ENCODE data around the gene ZNF771.

The ZNF771 gene

DNA sequence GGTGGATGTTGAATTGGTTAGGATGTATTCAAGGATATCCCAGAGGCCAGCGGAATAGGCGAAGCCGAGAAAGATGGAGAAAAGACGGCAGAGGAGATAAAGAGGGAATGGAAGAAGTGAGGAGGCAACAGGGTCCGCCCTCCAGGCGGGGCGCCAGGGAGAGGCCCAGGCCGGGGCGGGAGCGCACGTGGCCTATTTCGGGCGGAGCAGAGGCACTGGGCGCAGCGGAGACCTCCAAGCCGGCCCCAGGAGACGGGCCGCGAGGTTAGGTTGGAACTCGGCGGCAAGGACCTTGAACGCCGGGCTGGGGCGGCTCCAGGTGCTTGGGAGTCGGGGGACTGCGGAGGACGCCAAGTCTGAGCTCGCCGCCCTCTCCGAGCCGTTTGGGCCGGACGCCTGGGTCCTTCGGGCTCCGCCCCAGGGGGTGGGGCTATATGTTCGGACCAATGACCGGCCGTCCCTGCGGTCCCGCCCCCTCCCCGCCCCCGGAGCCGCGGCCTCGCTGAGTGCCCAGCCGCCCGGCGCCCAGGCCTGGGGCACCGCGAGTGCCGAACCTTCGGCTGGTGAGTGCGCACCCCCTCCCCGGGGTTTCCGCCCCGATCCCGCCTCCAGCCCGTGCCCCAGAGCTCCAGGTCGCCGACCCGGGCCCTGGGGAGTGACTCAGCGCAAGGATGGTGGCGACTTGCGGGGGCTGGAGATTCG lies at the start of gene ZNF771:
ZNF771 (plus strand) TSS at position 505 of the 702 bp plus-strand sequence. CDS start 448 bp downstream, outside the sequence.
- DNase-seq: peak; percentile 96

DNA sequence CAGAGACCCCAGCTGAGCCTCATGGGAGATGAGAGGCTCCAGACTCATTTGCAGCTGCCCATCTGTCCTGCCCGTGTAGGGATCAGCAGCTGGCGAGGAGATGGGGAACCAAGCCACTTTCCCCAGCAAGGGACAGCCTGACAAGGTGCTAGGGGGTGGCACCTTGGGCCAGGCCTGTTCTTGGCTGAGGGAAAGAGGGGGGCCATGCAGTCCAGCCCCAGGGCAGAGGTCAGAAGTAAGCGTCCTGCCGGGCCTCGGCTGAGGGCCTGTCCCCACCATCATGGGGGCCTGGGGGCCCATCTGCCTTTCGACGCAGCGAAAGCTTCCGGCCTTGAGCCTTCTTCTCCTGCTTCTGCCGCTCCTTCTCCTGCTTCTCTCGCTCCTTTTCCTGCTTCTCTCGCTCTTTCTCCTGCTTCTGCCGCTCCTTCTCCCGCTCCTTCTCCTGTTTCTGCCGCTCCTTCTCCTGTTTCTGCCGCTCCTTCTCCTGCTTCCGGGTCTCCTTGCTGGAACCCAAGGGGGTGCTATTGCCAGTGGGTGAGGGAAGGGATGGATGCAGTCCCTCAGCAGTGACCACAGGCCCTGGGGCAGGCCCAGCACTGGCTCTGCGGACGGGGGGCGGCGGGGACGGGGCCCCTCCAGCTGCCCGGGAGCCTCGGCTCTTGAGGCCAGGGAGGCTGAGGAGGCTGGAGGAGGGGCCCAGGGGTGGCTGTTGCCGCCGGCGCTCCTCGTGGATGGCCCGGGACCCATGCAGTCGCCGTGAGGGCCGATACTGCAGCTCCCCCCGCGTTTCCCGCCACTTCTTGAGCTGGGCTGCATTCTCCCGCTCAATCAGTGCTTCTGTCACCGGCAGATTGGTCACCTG lies 49.5 kb upstream of the ZNF771 start:
- DNase-seq: no peak

DNA sequence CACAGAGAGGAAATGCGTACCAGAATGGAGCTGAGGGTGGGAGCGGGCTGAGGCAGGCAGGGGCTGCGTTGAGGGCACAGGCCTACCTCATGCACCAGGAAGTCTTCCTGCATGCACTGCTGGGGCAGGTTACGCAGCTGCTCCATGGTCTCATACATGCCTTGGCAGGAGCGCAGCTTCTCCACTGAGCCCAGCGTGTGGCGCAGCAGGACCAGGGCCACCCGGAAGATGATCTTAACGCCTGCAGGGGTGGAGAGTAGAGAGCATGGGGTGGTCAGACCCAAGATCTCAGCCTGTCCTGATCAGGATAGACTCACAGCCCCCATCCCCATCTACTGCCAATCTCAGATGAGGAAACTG lies 48.8 kb upstream of the ZNF771 start:
- DNase-seq: no peak

DNA sequence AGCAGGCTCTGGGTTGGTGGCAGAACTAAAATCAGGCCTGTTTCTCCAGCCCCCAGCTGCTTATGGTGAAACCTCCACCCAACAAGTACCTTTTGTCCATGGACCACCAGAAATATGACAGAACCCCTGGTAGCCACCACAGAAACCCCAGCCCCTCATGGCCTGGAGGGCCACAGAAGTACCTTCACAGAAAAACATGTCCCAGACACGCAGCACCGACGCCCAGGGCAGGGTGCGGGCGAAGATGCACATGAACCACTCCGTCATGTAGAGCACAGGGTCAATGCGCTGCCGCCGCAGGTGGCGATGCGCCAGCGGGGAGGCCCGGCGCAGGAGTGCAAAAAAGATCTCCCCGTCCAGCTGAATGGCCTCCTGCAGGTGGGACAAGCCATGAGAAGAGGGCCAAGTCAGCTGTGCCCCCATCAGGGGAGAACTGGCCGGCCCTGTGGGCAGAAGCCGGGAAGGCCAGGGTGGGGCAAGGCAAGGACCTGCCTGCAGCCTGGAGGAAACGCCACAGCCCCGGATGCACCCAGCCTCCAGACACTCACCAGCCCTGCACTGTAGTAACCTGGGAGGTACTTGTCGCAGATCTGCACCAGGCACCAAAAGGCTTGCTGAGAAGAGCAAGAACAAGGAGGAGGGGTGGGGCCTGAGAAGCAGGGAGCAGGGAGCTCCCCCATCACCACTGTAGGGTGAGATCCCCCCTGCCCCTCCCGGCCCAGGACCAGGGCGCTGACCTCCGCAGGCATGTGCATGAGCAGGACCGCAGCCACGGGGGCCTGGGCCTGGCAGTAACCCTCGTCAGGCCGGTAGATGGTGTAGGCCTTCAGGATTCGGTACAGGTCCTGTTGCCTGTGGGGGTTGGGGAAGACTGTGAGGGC lies 48.2 kb upstream of the ZNF771 start:
- DNase-seq: no peak

DNA sequence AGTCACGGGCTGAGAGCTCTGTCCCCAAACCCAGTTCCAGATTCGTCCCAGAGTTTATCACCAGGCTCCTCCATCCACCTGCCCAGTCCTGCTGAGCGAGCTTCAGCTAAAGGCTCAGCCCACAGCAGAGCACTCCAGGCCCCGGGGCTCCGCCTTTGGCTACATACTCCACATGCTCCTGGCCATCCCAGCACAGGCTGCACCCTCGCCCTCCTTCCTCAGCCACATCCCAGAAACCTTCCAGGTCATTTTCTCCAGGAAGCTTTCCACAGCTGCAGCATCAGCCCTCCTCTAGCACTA lies 47.6 kb upstream of the ZNF771 start:
- DNase-seq: no peak

DNA sequence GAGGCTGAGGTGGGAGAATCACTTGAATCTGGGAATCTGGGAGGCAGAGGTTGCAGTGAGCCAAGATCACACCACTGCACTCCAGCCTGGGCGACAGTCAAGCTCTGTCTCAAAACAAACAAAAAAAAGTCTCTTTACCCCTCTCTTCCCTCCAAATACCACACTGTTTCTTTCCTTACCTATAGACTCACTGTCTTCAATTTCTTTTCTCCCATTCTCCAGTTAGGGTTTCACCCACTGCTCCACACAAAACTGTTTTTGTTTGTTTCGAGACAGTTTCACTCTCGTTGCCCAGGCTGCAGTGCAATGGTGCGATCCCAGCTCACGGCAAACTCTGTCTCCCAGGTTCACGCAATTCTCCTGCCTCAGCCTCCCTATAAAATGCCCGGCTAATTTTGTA lies 46.2 kb upstream of the ZNF771 start:
- no peak for DNase-seq

DNA sequence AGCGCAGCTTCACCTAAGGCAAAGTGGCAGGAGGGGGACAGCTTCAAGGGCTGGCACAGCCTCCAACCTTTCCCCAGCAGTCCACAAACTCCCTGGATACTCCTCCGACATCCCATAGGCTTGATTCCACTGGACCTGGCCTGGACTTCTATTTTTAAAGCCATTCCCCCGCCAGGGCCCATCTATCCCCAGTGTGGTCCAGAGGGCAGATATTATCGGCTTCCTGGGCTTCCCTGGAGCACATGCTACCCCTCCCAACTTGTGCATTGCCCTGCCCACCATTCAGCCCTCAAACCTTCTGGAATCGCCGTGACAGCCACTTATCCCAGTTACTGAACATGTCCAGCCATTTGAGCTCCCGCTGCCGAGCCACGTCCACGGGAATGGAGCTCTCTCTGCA lies 42.2 kb upstream of the ZNF771 start:
- DNase-seq: no peak

DNA sequence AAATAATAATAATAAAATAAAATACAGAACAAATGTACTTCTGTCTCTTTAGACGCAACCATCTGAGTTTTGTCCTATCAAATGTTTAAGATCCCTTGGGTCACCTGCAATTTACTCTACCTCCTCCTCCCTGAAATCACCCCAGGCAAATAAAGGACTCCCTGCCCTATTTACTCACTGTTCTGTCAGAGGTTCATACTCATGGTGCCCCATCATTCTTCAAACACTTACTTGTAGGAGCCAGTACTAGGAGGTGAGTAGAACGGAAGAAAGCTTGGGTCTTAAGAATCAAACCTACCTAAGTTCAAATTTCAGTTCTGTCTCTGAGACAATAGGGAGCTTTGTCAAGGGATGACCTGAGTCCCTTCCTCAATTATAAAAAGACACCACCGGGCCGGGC lies 40.9 kb upstream of the ZNF771 start:
- no peak for DNase-seq

DNA sequence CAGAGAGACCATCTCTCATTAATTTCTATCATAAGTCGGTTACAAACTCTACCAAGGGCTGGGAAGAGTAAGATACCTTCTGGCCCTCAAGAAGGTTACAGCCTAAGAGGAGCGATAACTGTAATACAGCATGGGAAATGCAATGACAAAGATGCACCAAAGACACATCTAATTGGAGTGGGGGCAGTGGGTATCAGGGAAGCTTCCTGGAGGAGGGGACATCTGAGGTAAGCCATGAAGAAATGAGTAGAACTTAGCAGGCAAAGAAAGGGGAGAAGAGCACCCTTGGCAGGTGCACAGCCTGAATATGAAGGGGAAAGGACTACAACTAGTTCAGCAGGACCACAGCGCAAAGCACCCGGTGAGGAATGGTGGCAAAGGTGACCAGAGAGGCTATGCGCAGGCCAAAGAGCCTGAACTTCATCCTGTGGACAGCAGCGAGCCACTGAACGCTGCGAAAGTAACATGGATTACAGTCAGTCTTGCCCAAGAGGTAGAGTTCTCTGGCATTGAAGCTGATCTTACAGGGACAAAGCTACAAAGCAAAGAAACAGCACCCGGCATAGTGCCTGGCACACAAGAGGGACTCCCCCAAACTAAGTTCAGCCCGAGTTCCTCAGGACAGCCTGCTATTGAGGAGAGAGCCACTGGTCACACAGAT lies 39.9 kb upstream of the ZNF771 start:
- no peak for DNase-seq

DNA sequence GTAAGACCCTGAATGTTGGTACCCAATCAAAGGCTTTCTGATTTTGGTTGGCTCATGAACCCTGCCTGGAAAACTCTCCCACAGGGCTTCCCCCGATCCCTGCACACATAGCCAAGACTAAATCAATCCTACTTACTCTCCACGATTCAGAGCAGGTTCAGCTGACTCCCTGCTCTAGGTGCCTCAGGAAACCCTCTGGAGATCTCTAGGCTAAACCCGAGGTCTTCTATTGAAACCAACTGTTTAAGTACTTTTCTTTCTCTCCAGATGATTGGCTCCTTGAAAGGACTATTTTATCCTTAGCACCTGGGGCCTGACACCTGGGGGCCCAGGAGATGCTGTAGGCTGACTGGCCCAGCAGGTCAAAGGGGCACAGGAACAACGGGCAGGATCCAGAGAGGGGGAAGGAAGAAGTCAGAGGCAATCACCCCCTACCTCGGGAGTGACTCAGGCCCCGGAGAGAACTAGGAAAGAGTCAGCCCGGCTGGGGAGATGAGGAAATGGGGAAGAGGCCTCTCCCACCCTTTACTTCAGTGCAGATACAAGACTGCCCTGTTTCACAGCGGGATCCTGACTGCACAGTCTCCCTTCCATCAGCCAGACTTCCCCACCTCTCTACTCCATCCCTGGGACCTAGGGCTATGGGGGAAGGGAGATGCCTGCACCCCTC lies 39.1 kb upstream of the ZNF771 start:
- DNase-seq: peak; percentile 41

DNA sequence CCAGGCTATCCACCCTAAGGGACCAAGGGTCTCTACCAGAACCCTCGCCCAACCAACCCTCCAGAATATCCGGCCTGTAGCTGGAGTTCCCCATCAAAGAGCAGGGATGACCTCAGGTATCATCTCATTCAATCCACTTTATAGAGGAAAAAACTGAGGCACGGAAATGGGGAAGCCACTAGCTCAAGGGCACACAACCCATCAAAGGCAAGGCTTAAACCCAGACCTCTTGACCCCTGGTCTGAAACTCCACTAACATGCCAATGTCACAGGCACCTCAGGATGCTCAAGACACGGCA lies 38.7 kb upstream of the ZNF771 start:
- no peak for DNase-seq

DNA sequence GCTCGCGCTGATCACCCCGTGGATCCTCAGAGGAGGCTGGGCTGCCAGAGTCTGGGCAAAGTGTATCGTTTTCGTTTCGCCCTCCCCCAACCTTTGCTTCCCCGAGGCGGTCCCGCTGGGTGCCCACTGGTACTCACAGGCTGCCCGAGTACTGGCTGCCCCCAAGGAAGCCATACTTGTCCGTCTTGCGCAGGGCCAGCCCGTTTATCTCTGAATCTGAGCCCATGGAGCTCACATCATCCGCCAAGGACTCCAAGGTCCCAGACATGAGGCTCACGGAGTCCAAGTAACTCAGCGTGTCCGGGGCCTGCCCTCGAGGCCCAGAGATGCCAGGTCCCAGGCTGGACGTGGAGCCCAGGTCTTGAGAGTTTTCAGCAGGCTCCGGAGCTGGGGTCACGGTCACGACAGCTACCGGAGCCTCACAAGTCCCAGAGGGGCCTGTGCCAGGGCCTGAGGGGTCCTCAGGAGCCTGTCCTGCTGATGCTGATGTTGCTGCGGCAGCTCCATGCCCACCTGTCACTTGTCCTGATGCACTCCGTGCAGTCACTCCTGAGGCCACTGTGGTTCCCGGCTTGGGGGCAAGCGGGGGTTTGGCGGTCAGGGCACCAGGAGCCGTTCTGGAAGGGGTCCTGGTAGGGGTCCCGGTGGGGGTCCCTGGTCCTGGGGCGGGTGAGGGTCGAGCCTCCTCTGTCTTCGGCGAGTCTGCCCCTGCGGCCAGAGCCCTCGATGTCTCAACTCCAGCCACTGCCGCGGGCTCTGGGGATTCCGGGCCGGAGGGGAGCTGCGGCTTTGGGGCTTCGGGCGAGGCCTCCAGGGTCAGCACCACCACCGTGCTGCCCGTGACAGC lies 38.1 kb upstream of the ZNF771 start:
- peak; percentile 35 for DNase-seq

DNA sequence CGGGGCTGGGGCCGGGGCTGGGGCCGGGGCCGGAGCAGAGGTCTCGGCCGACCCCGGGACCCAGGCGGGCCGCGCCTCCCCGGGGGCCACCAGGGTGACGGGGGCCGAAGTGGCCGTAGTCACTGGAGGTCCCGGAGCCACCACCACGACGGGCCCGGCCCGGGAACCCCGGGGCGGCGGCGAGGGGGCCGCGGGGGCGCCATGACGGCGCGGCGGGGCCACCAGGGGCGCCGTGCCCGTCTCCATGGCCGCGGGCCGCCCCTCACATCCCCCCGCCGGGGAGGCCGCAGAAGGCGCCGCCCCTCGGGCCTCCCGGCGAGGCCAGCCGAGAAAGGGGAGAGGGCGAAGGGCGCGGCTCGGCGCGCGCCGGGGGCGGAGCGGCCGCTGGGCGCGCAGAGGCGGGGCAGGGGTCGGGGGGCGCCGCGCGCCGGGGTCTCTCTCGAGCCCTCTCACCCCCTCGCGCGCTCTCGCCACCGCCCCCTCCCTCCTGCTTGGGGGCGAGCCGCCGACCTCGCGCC lies 37.4 kb upstream of the ZNF771 start:
- DNase-seq: no peak

DNA sequence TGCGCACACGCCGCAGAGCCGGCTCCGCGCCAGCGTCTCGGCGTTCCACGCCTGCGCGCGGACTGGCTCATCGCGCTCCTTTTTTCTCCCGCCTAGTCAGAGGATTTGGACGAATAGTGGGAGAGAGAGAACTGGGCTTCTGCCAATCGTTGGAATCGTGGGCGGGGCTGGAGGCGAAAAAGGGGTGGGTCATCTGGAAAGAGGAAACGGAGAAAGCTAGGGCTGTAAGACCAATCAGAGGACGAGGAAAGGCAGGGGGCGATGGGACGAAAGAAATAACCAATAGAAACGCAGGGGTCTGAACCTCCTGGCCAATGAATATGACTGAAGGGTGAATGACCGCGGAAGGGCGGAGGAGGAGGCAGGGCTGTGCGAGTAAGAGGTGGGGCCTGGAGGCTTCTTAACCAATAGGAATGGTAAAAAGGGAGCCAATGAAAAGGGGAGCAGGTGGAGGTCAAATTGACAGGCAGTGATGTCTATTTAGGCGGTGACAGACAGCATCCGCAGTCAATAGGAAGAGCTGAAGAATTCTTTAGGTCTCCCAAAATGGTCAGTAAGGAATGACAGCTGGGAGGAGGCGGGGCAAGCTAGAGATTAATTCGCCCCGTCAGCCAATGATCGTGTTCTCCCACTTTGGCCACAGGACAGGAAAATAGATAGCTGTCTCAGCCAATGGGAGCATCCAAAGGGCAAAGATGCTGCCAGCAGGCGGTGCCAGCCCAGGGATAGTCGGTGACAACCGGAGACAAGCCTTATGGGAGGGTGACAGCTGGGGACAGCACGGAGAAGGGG lies 36.8 kb upstream of the ZNF771 start, which contains the start of gene TBC1D10B:
TBC1D10B (minus strand) TSS at position 39 of the 792 bp plus-strand sequence. CDS start 311 bp downstream, outside the sequence.
- DNase-seq: peak; percentile 100

DNA sequence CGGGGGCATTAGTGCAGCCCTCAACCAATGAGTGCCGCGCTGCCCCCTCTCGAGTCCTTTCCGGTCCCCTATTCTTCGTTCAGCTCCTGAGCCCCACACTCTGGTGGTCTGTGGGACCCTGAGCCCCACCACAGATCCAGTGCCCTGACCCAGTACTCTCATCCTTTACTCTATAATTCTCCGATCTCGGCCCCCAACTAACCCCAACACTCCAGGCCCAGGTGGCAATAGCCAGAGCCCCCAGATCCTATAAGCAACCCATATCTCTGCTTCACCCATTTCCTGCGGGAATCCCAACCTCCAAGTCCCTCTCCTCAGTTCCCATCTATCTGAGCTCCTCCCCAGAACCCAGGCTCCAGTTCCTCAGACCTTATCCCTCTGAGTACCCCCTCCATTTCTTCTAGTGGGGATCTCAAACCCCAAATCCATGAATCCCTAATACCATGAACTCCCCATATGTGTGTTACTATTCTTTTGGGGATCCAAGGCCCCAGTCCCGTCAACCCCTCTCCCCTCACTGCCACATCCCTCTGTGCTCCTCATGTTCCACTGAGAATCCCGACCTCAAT lies 36.1 kb upstream of the ZNF771 start:
- no peak for DNase-seq

DNA sequence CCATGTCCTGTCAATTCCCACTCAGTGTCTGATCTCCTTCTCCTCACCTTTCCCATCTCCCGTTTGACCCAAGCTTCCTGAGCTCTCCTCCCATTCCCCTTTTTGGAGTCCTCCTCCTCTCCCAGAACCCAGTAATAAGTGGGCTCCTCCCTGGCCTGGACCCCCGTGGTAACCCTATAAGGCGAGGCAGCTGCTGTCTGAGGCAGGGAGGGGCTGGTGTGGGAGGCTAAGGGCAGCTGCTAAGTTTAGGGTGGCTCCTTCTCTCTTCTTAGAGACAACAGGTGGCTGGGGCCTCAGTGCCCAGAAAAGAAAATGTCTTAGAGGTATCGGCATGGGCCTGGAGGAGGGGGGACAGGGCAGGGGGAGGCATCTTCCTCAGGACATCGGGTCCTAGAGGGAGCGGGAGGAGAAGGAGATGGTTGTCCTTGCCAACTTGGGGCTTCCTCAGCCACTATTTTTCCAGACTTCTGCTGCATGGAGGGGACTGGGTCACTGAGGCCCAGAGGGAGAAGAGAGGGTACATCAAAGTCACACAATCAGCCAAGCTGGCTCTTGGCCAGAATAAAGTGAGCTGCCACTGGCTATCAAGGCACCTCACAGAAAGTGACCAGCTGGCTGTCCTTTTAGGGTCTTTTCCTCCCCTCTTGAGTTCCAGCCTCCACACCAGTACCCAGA lies 35.2 kb upstream of the ZNF771 start:
- DNase-seq: no peak

DNA sequence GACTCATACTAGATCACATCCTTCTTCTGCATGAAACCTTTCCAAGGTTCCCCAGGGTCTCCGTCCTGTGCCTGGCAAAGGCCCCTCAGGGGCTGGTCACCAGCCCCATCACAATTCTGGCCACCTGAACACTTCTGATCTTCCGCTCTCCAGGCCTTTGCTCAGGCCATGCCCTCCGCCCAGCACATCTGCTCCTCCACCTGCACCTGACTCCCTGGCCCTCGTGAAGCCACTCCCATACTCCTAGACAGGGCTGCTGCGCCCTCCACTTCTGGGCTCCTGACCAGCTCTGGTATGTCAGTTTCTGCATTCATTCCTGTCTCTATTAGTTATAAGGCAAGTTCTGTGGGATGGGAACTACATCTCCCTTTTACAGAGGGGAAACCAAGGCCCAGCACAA lies 34.7 kb upstream of the ZNF771 start:
- no peak for DNase-seq

DNA sequence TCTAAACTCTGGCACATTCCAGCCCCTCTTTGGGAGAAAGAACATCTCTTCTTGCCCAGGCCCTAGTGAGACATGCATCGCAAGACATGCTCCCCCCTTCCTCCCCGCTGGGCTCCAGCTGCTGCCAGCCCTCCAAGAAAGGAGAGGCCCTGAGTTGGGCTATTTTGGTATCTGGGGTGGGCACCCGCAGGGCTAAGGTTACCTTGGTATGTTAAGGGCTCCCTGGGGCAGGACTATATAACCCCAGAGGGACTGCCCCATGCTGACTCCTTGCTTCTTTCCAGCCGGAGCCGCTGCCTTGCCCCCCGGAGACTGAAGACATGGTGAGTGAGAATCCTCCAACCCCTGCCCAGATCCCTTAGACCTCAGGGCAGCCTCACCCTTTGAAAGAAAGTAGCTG lies 32.9 kb upstream of the ZNF771 start, which contains the start of gene MYL11:
MYL11 (plus strand) TSS at position 265 of the 400 bp plus-strand sequence; CDS start at position 321, 56 bp downstream.
- DNase-seq: no peak

DNA sequence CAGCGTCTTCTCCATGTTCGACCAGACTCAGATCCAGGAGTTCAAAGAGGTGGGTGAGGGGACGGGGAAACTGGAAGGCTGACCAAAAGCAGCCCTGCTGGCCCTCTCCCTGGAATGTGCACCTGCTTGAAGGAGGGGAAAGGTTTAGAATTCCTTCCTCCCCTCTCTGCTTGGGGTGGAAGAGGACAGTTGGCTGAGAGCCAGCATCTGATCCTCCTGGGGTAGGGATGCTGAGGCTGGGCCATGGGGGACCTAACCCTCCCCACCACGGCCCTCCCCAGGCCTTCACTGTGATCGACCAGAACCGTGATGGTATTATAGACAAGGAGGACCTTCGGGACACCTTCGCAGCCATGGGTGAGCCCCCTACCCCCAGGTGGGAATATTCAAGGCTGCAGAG lies 31.5 kb upstream of the ZNF771 start:
- DNase-seq: no peak

All from hematopoietic multipotent progenitor cell treated with erythropoietin and hydrocortisone succinate and interleukin-3 and kit ligand, for 6 days (in vitro differentiated cells).